WTC11 (cell line): Measurements from ENCODE around the gene FHOD3.

ENCODE experiments used
- ATF2 ChIP-seq: sonication (generic); formaldehyde crosslinking; IDR thresholded peaks from 2 replicates; pipeline ENCODE4 v1.8.1; 2022; ENCODE audit warnings: low read depth, missing genetic modification reagents, borderline replicate concordance
- CREM ChIP-seq: sonication (generic); formaldehyde crosslinking; IDR thresholded peaks from 2 replicates; pipeline ENCODE4 v1.8.1; 2022; ENCODE audit warnings: mild to moderate bottlenecking, missing genetic modification reagents, moderate library complexity
- CTCF ChIP-seq: fragments of 200-600 bp; IDR thresholded peaks from 2 replicates; pipeline ENCODE4 v1.8.0; 2022; ENCODE audit warnings: antibody characterized with exemption
- EMX1 ChIP-seq: fragments of 250-450 bp; sonication (Bioruptor Pico); IDR thresholded peaks from 2 replicates; pipeline ENCODE4 v1.8.0; 2021; ENCODE audit warnings: mild to moderate bottlenecking
- MAX ChIP-seq: sonication (generic); formaldehyde crosslinking; IDR thresholded peaks from 2 replicates; pipeline ENCODE4 v1.8.0; 2022; ENCODE audit warnings: mild to moderate bottlenecking, missing genetic modification reagents
- NR1H2 ChIP-seq: sonication (generic); formaldehyde crosslinking; IDR thresholded peaks from 2 replicates; pipeline ENCODE4 v1.9.0; 2021; ENCODE audit warnings: mild to moderate bottlenecking, moderate library complexity, missing genetic modification reagents
- RELA ChIP-seq: sonication (generic); formaldehyde crosslinking; IDR thresholded peaks from 2 replicates; pipeline ENCODE4 v1.8.1; 2022; ENCODE audit warnings: missing genetic modification reagents, mild to moderate bottlenecking, borderline replicate concordance
- STAT6 ChIP-seq: sonication (generic); formaldehyde crosslinking; conservative IDR thresholded peaks from 2 replicates; pipeline ENCODE4 v1.8.1; 2023; ENCODE audit warnings: mild to moderate bottlenecking, low read depth, missing genetic modification reagents, moderate library complexity
- USF1 ChIP-seq: sonication (generic); formaldehyde crosslinking; IDR thresholded peaks from 2 replicates; pipeline ENCODE4 v1.8.0; 2022; ENCODE audit warnings: mild to moderate bottlenecking, missing genetic modification reagents
- ZNF121 ChIP-seq: sonication (generic); formaldehyde crosslinking; IDR thresholded peaks from 2 replicates; pipeline ENCODE4 v1.8.0; 2023; ENCODE audit warnings: missing genetic modification reagents
- ZNF263 ChIP-seq: sonication (generic); formaldehyde crosslinking; IDR thresholded peaks from 2 replicates; pipeline ENCODE4 v1.8.1; 2022; ENCODE audit warnings: low read depth, mild to moderate bottlenecking, moderate library complexity, missing genetic modification reagents
- ZNF317 ChIP-seq: sonication (generic); formaldehyde crosslinking; IDR thresholded peaks from 2 replicates; pipeline ENCODE4 v1.8.1; 2023; ENCODE audit warnings: low read depth, mild to moderate bottlenecking, moderate library complexity, missing genetic modification reagents, borderline replicate concordance
- TF ChIP-seq, protein P1 (sequence below): fragments of 250-450 bp; sonication (Bioruptor Pico); conservative IDR thresholded peaks from 2 replicates; pipeline ENCODE4 v1.9.0; 2021; ENCODE audit warnings: mild to moderate bottlenecking
- TF ChIP-seq, protein P2 (sequence below): sonication (generic); formaldehyde crosslinking; IDR thresholded peaks from 2 replicates; pipeline ENCODE4 v1.8.1; 2022; ENCODE audit warnings: mild to moderate bottlenecking, missing genetic modification reagents, moderate library complexity, borderline replicate concordance

DNA sequence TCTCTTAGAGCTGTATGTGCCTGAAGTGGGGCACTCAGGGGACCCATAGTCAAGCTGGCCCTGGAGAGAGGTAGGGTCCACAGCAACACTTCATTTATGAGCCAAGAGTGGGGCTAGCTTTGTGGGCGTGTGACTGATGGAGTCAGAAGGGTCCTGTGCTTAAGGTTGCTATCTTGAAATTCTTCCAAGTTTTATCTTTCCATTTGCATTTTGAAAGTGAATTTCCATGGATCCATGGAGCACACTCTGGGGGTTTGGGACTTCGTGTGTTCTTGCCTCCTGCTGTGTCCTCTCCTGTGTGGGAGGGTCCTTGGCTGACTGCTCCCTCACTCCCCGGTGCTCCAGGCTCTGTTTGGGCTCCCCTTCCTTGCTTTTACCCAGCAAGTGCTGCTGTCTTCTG is 50.8 kb downstream of the FHOD3 start:
- no peak for TF ChIP-seq ZNF263 (CRISPR knock-in tag)
- no peak for TF ChIP-seq CTCF
- no peak for TF ChIP-seq EMX1
- TF ChIP-seq, protein P1, sequence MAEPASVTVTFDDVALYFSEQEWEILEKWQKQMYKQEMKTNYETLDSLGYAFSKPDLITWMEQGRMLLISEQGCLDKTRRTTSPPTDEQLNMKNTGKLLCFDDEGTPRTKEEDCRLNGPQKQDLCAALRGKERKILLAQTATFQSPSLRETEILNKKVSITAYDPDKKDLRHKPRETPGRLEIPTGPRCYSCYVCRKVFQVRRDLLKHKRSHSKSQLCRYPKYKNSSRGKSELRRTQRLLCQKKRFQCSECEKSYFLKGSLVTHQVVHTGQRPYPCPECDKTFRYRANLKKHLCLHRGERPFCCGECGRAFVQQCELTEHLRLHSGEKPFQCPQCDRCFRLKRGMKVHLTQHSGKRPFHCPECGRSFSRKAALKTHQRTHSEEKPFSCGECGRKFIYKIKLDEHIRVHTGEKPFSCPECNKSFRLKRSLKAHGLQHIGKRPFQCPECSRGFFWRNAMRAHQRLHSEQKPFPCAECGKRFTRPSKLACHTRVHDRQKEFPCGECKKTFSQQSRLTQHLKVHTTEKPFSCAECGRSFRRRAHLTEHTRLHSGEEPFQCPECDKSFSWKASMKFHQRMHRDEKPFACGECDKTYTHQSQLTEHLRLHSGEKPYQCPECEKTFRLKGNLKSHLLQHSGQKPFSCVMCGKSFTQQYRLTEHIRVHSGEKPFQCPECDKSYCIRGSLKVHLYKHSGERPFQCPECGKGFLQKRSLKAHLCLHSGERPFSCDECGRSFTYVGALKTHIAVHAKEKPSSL (CRISPR knock-in tag): no peak
- TF ChIP-seq RELA (CRISPR knock-in tag): no peak
- TF ChIP-seq, protein P2, sequence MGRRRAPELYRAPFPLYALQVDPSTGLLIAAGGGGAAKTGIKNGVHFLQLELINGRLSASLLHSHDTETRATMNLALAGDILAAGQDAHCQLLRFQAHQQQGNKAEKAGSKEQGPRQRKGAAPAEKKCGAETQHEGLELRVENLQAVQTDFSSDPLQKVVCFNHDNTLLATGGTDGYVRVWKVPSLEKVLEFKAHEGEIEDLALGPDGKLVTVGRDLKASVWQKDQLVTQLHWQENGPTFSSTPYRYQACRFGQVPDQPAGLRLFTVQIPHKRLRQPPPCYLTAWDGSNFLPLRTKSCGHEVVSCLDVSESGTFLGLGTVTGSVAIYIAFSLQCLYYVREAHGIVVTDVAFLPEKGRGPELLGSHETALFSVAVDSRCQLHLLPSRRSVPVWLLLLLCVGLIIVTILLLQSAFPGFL (CRISPR knock-in tag): no peak
- no peak for TF ChIP-seq ATF2 (CRISPR knock-in tag)
- no peak for TF ChIP-seq CREM (CRISPR knock-in tag)
- TF ChIP-seq USF1: no peak
- TF ChIP-seq ZNF121 (CRISPR knock-in tag): no peak
- TF ChIP-seq MAX (CRISPR knock-in tag): no peak
- TF ChIP-seq NR1H2: no peak
- no peak for TF ChIP-seq STAT6 (CRISPR knock-in tag)
- no peak for TF ChIP-seq ZNF317 (CRISPR knock-in tag)
